HG03354 (cell line): ENCODE data around the gene C16orf82.
"Not testable (repeated sequence)": the region's sequence is repeated elsewhere in the genome, so short reads cannot be mapped to it uniquely, and the experiment has no call there.

Source experiments
- ATAC-seq: cut with Tn5 transposase; IDR thresholded peaks from one replicate; pipeline ENCODE4 v1.9.1; 2021; ENCODE audit warnings: mild to moderate bottlenecking; ENCODE audit not compliant: unreplicated experiment, poor library complexity, severe bottlenecking

Gene C16orf82

GRCh38 chr16:27085182-27085581 lies 18.5 kb downstream of the C16orf82 start:
- ATAC-seq = no peak

- ATAC-seq = not testable (repeated sequence)
Observed at GRCh38 chr16:27086031-27086430, 19.3 kb downstream of the C16orf82 start.

GRCh38 chr16:27088216-27088615 lies 21.5 kb downstream of the C16orf82 start:
- ATAC-seq = no peak

- ATAC-seq = no peak
Observed at GRCh38 chr16:27096375-27096774, 29.6 kb downstream of the C16orf82 start.

- no peak for ATAC-seq
Observed at GRCh38 chr16:27097800-27098230, 31.1 kb downstream of the C16orf82 start.

GRCh38 chr16:27098366-27099049 lies 31.8 kb downstream of the C16orf82 start:
- ATAC-seq = no peak

- ATAC-seq = no peak
Observed at GRCh38 chr16:27102701-27103575, 36.2 kb downstream of the C16orf82 start.

GRCh38 chr16:27103954-27104353 lies 37.2 kb downstream of the C16orf82 start:
- ATAC-seq = no peak

GRCh38 chr16:27106305-27106704 lies 39.6 kb downstream of the C16orf82 start:
- no peak for ATAC-seq

- ATAC-seq = no peak
Observed at GRCh38 chr16:27107185-27107592, 40.5 kb downstream of the C16orf82 start.

GRCh38 chr16:27108051-27108770 lies 41.5 kb downstream of the C16orf82 start:
- no peak for ATAC-seq

GRCh38 chr16:27108826-27109665 lies 42.3 kb downstream of the C16orf82 start:
- no peak for ATAC-seq

- ATAC-seq = peak; percentile 63
Observed at GRCh38 chr16:27109666-27110523, 43.2 kb downstream of the C16orf82 start.

- ATAC-seq = no peak
Observed at GRCh38 chr16:27110524-27110896, 43.8 kb downstream of the C16orf82 start.

GRCh38 chr16:27111486-27111885 lies 44.8 kb downstream of the C16orf82 start:
- no peak for ATAC-seq

GRCh38 chr16:27112093-27112811 lies 45.5 kb downstream of the C16orf82 start:
- ATAC-seq = no peak

- ATAC-seq = peak; percentile 69
Observed at GRCh38 chr16:27113341-27113841, 46.7 kb downstream of the C16orf82 start.

GRCh38 chr16:27114006-27114405 lies 47.3 kb downstream of the C16orf82 start:
- ATAC-seq = no peak
